ENCODE results near the gene GRM1.
"Not testable (repeated sequence)": the region's sequence is repeated elsewhere in the genome, so short reads cannot be mapped to it uniquely, and the experiment has no call there.

Gene GRM1

GRCh38 chr6:146194434-146194833 lies 165.6 kb downstream of the GRM1 start:
- no peak for DNase-seq (ENCODE audit: low spot score)

DNA sequence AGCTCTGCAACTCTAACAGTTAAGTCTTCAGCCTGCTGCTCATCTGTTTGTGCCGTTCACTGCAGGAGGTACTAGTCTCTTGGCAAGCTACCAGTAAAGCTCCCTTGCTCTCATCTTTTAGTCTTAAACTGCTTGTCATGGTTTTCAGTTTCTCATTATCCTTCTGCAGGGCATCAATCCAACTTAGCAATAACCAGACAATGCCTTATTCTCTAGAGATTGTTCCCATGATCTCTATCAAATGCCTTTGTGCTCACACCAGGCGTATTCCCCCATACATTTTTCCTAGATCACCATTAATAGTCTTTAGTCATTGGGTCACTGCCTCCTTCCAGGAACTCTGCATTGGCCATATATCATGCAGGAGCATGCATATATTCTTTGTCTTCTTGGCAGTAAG lies 171.3 kb downstream of the GRM1 start:
- DNase-seq (ENCODE audit: low spot score) = no peak

GRCh38 chr6:146202570-146202969 lies 173.7 kb downstream of the GRM1 start:
- DNase-seq (ENCODE audit: low spot score) = no peak

- no peak for DNase-seq (ENCODE audit: low spot score)
Measured at GRCh38 chr6:146209942-146210341, 181.1 kb downstream of the GRM1 start.

- no peak for DNase-seq (ENCODE audit: low spot score)
Measured at GRCh38 chr6:146210406-146211083, 181.7 kb downstream of the GRM1 start.

DNA sequence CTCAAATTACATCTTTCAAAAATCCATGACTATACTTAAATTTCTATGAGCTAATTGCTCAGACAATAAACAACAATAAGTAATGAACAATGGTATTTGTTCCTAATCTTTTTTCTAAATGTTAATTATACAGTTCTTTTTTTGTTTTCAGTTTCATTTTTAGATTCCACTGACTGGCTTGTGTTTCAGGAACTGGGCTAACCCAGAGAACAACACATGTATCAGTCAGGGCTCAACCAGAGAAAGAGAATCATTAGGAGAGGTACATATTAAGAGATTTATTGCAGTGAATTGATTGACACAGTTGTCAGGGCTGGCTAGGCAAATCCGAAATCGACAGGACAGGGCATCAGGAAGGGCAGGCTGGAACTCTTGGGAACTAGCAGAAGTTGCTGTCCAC lies 182.8 kb downstream of the GRM1 start:
- DNase-seq (ENCODE audit: low spot score) = no peak

DNA sequence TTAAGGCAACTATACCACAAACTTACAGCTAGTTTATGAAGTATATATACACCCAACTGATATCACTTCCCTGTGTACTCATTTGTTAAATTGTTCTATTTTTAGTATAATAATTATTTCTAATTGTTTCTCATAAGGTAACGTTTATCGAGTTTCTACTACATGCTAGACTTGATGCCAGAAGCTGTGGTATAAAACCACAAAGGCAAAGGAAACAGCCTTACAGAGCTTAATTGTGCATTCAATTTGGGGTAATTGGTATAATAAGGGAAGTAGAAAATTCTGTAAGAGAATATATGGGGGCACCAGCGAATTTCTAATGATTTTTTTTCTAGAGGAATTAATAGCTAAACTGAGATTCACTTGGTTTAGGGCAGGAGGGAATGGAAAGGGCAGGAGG lies 183.9 kb downstream of the GRM1 start:
- no peak for DNase-seq (ENCODE audit: low spot score)

DNA sequence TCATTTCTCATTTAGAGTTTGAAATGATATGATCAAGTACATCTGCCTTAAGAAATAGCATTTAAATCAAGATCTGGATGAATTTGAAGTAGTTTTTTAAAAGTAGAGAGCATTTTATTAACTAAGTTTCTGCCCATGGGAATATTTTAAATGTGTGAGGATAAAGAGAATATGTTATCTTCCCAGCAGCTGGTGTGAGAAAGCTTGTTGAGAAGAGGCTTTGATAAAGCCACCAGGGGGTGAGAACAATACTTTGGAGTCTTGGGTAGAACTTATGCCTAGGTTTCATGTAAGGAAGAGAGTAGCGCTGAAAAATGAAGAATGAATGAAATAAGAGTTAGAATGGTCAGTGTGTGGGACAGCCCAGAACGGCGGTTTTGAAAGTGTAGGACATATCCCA lies 190.2 kb downstream of the GRM1 start:
- no peak for DNase-seq (ENCODE audit: low spot score)

GRCh38 chr6:146224449-146224848 lies 195.6 kb downstream of the GRM1 start:
- DNase-seq (ENCODE audit: low spot score) = no peak

DNA sequence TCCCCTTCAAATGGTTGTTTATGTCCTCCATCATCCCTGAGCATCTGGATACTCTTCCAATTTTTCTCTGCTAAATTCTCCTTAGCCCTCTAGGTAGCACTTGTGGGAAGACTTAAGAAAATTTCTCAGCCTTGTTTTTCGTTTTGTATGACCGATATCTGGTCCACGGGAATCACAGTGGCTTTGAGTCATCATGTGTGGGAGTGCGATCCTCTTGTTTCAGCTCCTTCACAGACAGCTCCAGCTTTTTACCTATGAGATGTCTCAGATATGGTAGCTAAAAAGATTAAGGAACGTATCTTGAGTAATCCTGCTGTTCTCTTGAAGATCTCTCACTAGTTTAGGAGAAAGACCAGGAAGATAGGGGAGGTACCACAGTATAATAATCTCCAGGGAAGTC lies 196.1 kb downstream of the GRM1 start:
- DNase-seq (ENCODE audit: low spot score) = no peak

- DNase-seq (ENCODE audit: low spot score) = no peak
Measured at GRCh38 chr6:146240322-146240721, 211.5 kb downstream of the GRM1 start.

- DNase-seq (ENCODE audit: low spot score) = no peak
Measured at GRCh38 chr6:146240807-146241206, 211.9 kb downstream of the GRM1 start.

- not testable (repeated sequence) for DNase-seq (ENCODE audit: low spot score)
Measured at GRCh38 chr6:146243646-146244045, 214.8 kb downstream of the GRM1 start.

DNA sequence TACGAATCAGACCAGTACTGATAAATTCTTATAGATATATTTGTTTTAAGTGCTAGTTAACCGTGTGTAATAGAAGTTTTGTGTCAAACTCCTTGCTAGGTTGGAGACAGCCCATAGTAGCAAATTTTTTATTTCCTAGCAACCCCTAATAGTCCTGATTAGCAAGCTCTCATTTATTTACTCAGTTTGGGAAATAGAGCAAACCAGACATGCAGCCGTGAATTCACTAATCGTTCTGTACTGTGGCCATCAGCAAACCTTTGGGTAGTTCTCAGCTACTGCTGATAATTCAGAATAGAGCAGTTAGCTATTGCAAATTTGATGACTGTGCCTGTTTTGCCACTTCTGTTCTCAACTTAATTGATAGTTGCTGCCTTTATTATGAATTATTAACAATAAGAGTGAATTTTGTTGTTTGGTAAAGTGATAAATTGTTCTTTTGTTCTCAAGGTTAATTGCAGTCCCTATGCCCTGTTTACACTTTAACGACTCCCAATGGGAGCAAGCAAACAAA lies 215.8 kb downstream of the GRM1 start:
- DNase-seq (ENCODE audit: low spot score) = no peak

DNA sequence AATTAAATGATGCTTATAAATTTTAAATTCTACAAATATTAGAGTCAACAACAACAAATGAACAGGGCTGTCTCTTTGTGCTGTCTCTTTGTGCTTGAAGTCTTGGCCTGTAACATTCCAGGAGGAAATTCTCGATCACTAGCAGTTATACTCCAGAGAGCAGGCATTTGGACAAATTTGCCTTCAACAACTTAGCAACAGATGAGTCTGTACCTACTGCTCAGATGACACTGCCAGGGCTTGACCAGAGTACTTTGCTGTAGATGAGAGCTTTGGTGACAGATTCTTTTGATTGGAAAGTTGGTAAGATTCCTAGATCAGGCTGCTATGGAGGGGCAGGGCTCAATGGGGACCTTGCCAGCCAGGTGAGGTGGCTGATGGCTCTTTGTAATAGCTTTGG lies 217.2 kb downstream of the GRM1 start:
- DNase-seq (ENCODE audit: low spot score) = no peak

GRCh38 chr6:146253691-146254090 lies 224.8 kb downstream of the GRM1 start:
- DNase-seq (ENCODE audit: low spot score) = no peak

- DNase-seq (ENCODE audit: low spot score) = no peak
Measured at GRCh38 chr6:146258206-146258605, 229.3 kb downstream of the GRM1 start.

DNA sequence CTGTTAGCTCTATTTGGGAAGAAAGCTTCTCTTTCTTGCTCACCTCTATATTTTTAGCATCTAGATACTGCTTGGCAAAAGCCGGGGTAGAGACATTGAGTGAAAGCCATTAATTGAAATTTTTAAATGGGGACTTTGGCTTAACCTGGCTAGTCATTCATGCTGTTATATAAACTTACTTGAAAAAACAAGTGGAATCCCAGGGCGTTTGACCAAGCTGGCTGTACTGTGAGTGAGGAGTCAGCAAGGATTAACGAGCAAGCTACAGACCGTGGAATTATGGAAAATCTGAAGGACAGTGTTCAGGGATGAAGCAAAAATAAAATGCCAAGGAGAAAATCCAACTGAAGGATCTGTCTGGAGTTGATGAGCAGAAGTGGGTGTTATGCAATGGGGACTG lies 232.0 kb downstream of the GRM1 start:
- no peak for DNase-seq (ENCODE audit: low spot score)

- DNase-seq (ENCODE audit: low spot score) = no peak
Measured at GRCh38 chr6:146265056-146265455, 236.2 kb downstream of the GRM1 start.

DNA sequence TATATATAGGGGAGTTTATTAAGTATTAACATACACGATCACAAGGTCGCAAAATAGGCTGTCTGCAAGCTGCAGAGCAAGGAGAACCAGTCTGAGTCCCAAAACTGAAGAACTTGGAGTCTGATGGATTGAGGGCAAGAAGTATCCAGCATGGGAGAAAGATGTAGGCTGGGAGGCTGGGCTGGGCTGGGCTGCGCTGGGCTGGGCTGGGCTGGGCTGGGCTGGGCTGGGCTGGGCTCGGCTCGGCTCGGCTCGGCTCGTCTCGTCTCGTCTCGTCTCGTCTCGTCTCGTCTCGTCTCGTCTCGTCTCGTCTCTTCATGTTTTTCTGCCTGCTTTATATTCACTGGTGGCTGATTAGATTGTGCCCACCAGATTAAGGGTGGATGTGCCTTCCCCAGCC lies 238.6 kb downstream of the GRM1 start:
- DNase-seq (ENCODE audit: low spot score) = no peak

DNA sequence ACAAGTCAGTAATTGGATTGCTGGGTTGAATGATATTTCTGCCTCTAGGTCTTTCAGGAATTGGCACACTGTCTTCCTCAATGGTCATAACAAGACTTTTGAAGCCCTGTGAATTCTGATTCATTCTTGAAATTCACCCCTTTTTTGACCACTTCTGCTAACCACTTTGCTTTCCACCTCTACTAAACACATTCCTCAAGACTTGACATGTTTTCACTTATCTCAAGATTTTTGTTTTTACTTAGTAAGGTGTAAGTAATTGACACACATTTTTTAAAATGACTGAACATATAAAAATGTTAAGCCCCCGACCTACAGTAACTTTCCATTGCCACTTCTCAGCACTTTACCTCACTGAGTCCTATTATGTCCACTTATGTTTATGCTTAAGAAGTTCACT lies 239.1 kb downstream of the GRM1 start:
- DNase-seq (ENCODE audit: low spot score) = no peak

DNA sequence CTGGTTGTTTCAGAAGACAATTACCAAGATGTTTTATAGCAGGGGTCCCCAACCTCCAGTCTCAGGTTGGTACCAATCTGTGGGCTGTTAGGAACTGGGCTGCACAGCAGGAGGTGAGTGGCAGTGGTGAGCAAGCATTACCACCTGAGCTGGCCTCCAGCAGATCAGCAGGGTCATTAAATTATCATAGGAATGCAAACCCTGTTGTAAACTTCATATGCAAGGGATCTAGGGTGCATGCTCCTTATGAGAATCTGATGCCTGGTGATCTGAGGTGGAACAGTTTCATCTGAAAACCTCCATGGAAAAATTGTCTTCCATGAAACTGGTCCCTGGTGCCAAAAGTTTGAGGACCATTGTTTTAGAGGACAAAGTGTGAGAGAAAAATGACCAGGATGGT lies 240.6 kb downstream of the GRM1 start:
- DNase-seq (ENCODE audit: low spot score) = no peak

GRCh38 chr6:146271163-146271562 lies 242.3 kb downstream of the GRM1 start:
- peak; percentile 34 for DNase-seq (ENCODE audit: low spot score)

GRCh38 chr6:146273490-146273889 lies 244.6 kb downstream of the GRM1 start:
- DNase-seq (ENCODE audit: low spot score) = no peak
